MM.1S (cell line): Measurements from ENCODE around the gene TTC28.

Experiments
- DNase-seq: peaks from one replicate; pipeline ENCODE4 v3.0.0-alpha.2; 2015
- H2AFZ ChIP-seq: fragments of 300-600 bp; sonication (generic); 2 replicates; pipeline ENCODE4 v1.6.0; 2016; ENCODE audit warnings: antibody characterized with exemption, low read length
- H3F3A ChIP-seq: fragments of 300-600 bp; sonication (generic); 2 replicates; pipeline ENCODE4 v1.6.1; 2016; ENCODE audit warnings: mild to moderate bottlenecking, antibody characterized with exemption, low read length, moderate library complexity, mixed read lengths; ENCODE audit not compliant: insufficient read depth
- H3K27ac ChIP-seq: fragments of 300-600 bp; sonication (generic); 2 replicates; pipeline ENCODE4 v1.5.1; 2016; ENCODE audit warnings: mild to moderate bottlenecking, low read length
- H3K27me3 ChIP-seq: fragments of 300-600 bp; sonication (generic); replicated peaks from 2 replicates; pipeline ENCODE4 v1.6.0; 2016; ENCODE audit warnings: low read length; ENCODE audit not compliant: insufficient read depth
- H3K36me3 ChIP-seq: fragments of 300-600 bp; sonication (generic); replicated peaks from 2 replicates; pipeline ENCODE4 v1.6.1; 2016; ENCODE audit warnings: mild to moderate bottlenecking, low read length, mixed read lengths; ENCODE audit not compliant: insufficient read depth
- H3K4me1 ChIP-seq: fragments of 300-600 bp; sonication (generic); 2 replicates; pipeline ENCODE4 v1.6.1; 2016; ENCODE audit warnings: low read length, mixed read lengths
- H3K4me2 ChIP-seq: fragments of 300-600 bp; sonication (generic); 2 replicates; pipeline ENCODE4 v1.6.0; 2016; ENCODE audit warnings: low read depth, low read length
- H3K4me3 ChIP-seq: fragments of 300-600 bp; sonication (generic); 2 replicates; pipeline ENCODE4 v1.5.1; 2016; ENCODE audit warnings: low read length, mixed read lengths
- H3K79me2 ChIP-seq: fragments of 300-600 bp; sonication (generic); 2 replicates; pipeline ENCODE4 v1.6.1; 2016; ENCODE audit warnings: mixed run types, low read length, mixed read lengths
- H3K9ac ChIP-seq: fragments of 300-600 bp; sonication (generic); 2 replicates; pipeline ENCODE4 v1.6.1; 2016; ENCODE audit warnings: low read length, mixed read lengths
- H3K9me2 ChIP-seq: fragments of 300-600 bp; sonication (generic); replicated peaks from 2 replicates; pipeline ENCODE4 v1.6.1; 2016; ENCODE audit warnings: mild to moderate bottlenecking, low read length, mixed read lengths; ENCODE audit not compliant: insufficient read depth
- H3K9me3 ChIP-seq: fragments of 300-600 bp; sonication (generic); replicated peaks from 2 replicates; pipeline ENCODE4 v1.6.1; 2016; ENCODE audit warnings: mild to moderate bottlenecking, low read length, mixed read lengths; ENCODE audit not compliant: insufficient read depth
- H4K20me1 ChIP-seq: fragments of 300-600 bp; sonication (generic); 2 replicates; pipeline ENCODE4 v1.6.1; 2016; ENCODE audit warnings: mild to moderate bottlenecking, low read length, moderate library complexity, mixed read lengths; ENCODE audit not compliant: insufficient read depth
- EZH2 ChIP-seq: fragments of 300-600 bp; sonication (generic); optimal IDR thresholded peaks from 2 replicates; pipeline ENCODE3; 2017; ENCODE audit warnings: low read depth, mild to moderate bottlenecking, antibody characterized with exemption, low read length, mixed read lengths
- EZH2phosphoT487 ChIP-seq: fragments of 300-600 bp; sonication (generic); IDR thresholded peaks from 2 replicates; pipeline ENCODE4 v1.6.1; 2018; ENCODE audit warnings: antibody characterized with exemption, low read length
- TF ChIP-seq, protein P1 (sequence below): fragments of 300-600 bp; sonication (generic); IDR thresholded peaks from 2 replicates; pipeline ENCODE4 v1.5.1; 2016; ENCODE audit warnings: antibody characterized with exemption, low read length, mixed read lengths

TTC28 gene

DNA sequence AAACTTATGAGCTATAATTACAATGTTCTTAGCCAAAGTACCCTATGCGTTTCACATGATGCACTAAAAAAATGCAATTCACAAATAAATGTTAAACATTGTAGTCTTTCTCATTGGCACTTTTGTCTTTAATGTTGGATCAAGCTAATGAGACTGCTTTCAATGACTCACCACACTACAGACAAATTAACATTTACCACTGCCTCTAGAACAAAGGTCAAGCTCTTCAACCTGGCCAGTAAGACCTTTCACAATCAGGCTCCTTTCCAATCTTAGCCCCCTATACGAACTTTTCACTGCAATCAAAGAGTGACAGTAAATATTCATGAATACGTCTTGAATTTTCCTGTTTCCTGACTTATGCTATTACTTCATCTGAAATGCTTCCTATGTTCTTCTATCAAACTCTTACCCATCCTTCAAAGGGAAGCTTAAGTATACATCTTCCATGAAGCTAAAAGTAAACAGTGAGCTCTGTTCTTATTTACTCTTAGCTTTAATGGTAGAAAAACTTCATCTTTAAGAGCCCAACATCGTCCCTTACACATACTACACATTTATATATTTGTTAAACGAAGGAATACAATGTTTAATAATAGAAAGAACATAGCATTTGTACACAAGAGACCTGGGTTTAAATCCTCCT is 433.9 kb downstream of the TTC28 start:
- no peaks in the 10 kb centered on the region for H3K36me3 ChIP-seq
- H3K9ac ChIP-seq = no peak overlapping the region
- TF ChIP-seq EZH2phosphoT487 (no peak), EZH2 (no peak)
- TF ChIP-seq, protein P1, sequence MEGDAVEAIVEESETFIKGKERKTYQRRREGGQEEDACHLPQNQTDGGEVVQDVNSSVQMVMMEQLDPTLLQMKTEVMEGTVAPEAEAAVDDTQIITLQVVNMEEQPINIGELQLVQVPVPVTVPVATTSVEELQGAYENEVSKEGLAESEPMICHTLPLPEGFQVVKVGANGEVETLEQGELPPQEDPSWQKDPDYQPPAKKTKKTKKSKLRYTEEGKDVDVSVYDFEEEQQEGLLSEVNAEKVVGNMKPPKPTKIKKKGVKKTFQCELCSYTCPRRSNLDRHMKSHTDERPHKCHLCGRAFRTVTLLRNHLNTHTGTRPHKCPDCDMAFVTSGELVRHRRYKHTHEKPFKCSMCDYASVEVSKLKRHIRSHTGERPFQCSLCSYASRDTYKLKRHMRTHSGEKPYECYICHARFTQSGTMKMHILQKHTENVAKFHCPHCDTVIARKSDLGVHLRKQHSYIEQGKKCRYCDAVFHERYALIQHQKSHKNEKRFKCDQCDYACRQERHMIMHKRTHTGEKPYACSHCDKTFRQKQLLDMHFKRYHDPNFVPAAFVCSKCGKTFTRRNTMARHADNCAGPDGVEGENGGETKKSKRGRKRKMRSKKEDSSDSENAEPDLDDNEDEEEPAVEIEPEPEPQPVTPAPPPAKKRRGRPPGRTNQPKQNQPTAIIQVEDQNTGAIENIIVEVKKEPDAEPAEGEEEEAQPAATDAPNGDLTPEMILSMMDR = no peak
- H3K9me3 ChIP-seq = no peaks in the 10 kb centered on the region
- no peaks in the 10 kb centered on the region for H3K4me1 ChIP-seq
- H3K27ac ChIP-seq = no peak overlapping the region
- H3K4me2 ChIP-seq = no peak overlapping the region
- H3F3A ChIP-seq = no peaks in the 10 kb centered on the region
- no peak overlapping the region for H2AFZ ChIP-seq
- H3K4me3 ChIP-seq = no peak overlapping the region
- no peak for DNase-seq
- H3K27me3 ChIP-seq = no peaks in the 10 kb centered on the region
- H3K79me2 ChIP-seq = no peaks in the 10 kb centered on the region
- no peaks in the 10 kb centered on the region for H3K9me2 ChIP-seq
- no peaks in the 10 kb centered on the region for H4K20me1 ChIP-seq

DNA sequence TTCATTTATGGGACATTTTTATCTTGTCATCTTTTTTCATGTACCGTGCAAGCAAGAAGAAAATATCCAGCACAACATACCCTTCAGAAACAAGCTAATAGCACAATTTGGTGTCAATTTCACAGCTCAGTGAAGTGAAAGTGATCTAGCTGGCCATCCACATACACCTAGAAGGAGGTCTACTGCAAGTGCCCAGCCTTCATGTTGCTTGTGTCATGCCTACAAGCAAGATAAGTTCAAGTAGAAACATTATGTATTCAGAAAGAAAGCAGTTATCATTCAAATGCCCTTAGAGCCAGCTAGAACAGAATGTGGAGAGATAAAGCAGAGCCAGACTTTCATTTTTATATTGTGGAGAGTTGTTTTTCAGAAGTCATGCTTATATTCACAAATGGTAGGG is 434.9 kb downstream of the TTC28 start:
- DNase-seq = no peak
- H3K4me1 ChIP-seq = no peaks in the 10 kb centered on the region
- H3K27me3 ChIP-seq = no peaks in the 10 kb centered on the region
- H3K9me2 ChIP-seq = no peaks in the 10 kb centered on the region
- H3K36me3 ChIP-seq = no peaks in the 10 kb centered on the region
- no peak overlapping the region for H2AFZ ChIP-seq
- no peak overlapping the region for H3K4me3 ChIP-seq
- no peak for TF ChIP-seq EZH2
- TF ChIP-seq EZH2phosphoT487 = no peak
- TF ChIP-seq, protein P1 = no peak
- H3F3A ChIP-seq = no peaks in the 10 kb centered on the region
- H4K20me1 ChIP-seq = no peaks in the 10 kb centered on the region
- H3K4me2 ChIP-seq = no peak overlapping the region
- no peaks in the 10 kb centered on the region for H3K79me2 ChIP-seq
- no peak overlapping the region for H3K27ac ChIP-seq
- H3K9me3 ChIP-seq = no peaks in the 10 kb centered on the region
- H3K9ac ChIP-seq = no peak overlapping the region

DNA sequence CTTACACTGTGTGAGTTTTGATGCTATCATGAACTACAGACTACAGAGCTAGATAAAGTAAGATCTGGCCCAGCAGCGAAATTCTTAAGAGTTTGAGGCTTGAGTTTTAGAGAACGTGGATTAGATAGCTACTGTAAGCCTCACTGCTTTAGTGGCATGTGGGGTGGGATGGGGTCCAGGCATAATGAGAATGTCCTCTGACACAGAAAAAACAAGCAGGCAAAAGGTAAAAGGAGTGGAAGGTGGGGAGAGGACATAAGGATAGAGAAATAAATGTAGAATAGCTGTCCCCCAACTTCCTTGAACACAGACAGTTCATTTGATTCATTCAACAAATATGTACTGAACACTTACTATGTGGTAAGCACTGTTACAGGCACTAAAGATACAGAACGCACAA is 436.1 kb downstream of the TTC28 start:
- Histone ChIP-seq H3K9me2 (no peaks in the 10 kb centered on the region), H3K9ac (no peak overlapping the region), H3K4me2 (no peak overlapping the region), H3K4me3 (no peak overlapping the region), H3K36me3 (no peaks in the 10 kb centered on the region), H3K9me3 (no peaks in the 10 kb centered on the region), H2AFZ (no peak overlapping the region), H4K20me1 (no peaks in the 10 kb centered on the region), H3K27me3 (no peaks in the 10 kb centered on the region), H3K79me2 (no peaks in the 10 kb centered on the region), H3K4me1 (no peaks in the 10 kb centered on the region), H3F3A (no peaks in the 10 kb centered on the region), H3K27ac (no peak overlapping the region)
- TF ChIP-seq EZH2 (no peak), EZH2phosphoT487 (no peak)
- TF ChIP-seq, protein P1 = no peak
- DNase-seq = no peak
